ENCODE data around the gene PFDN5. TPM values are rescaled to one million over a fixed set of nuclear protein-coding genes. Genes with fewer than 3 reads are reported as not detected.

PFDN5 gene
- total and polyA plus RNA-seq, 9 of the 15 experiments (the other 6 are each of a cell fraction or from before 2014, with no cell fraction given): 361 to 1,636 (median 742) TPM

DNA sequence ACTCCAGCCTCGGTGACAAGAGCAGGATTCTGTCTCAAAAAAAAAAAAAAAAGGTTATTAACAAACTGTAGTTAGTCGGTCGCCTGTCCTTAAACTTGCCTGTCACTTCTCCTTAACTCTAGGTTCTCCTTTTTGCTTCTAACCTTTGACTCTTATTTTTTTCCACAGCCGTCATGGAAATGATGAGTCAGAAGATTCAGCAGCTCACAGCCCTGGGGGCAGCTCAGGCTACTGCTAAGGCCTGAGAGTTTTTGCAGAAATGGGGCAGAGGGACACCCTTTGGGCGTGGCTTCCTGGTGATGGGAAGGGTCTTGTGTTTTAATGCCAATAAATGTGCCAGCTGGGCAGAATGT lies 3.7 kb downstream of the PFDN5 start (continued):
- TF ChIP-seq, protein P1, sequence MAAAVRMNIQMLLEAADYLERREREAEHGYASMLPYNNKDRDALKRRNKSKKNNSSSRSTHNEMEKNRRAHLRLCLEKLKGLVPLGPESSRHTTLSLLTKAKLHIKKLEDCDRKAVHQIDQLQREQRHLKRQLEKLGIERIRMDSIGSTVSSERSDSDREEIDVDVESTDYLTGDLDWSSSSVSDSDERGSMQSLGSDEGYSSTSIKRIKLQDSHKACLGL (CRISPR knock-in tag; IDR thresholded peaks at IDR 0.05; ENCODE audit: borderline replicate concordance, poor library complexity, severe bottlenecking): no peak
- TF ChIP-seq ZNF311 (CRISPR knock-in tag; IDR thresholded peaks at IDR 0.05) (no peak), HCFC1 (IDR thresholded peaks at IDR 0.05; ENCODE audit: low read depth, low read length) (no peak), ZNF551 (CRISPR knock-in tag; IDR thresholded peaks at IDR 0.05) (no peak), PYGO2 (tag; IDR thresholded peaks at IDR 0.05) (no peak), MBD2 (IDR thresholded peaks at IDR 0.05; ENCODE audit: borderline replicate concordance, low read depth) (no peak), SIN3B (IDR thresholded peaks at IDR 0.05; ENCODE audit: low read depth) (no peak), MECOM (CRISPR knock-in tag; IDR thresholded peaks at IDR 0.05) (no peak), MCM5 (IDR thresholded peaks at IDR 0.05; ENCODE audit: low read depth) (no peak), PHTF2 (CRISPR knock-in tag; IDR thresholded peaks at IDR 0.05) (no peak), L3MBTL2 (IDR thresholded peaks at IDR 0.05) (no peak), ZEB2 (IDR thresholded peaks at IDR 0.05) (no peak), HIVEP1 (CRISPR knock-in tag; IDR thresholded peaks at IDR 0.05) (no peak), ILK (tag; IDR thresholded peaks at IDR 0.05; ENCODE audit: borderline replicate concordance, low read depth) (no peak), ZNF584 (CRISPR knock-in tag; IDR thresholded peaks at IDR 0.05; ENCODE audit: low read depth) (no peak), FOXK2 (conservative IDR thresholded peaks at IDR 0.05 in 1 of 2, IDR thresholded peaks at IDR 0.05 in 1 of 2; ENCODE audit: low read depth in 2 of 2) (no peak), NR2C2 (CRISPR knock-in tag; IDR thresholded peaks at IDR 0.05) (no peak; the same call in none of the 2 replicates), NR2C2 (tag; IDR thresholded peaks at IDR 0.05) (peak; percentile 93), DDX20 (tag; IDR thresholded peaks at IDR 0.05; ENCODE audit: low read depth) (no peak), KLF1 (tag; IDR thresholded peaks at IDR 0.05) (no peak), SMAD3 (CRISPR knock-in tag; conservative IDR thresholded peaks at IDR 0.05) (no peak), FOXJ2 (tag; IDR thresholded peaks at IDR 0.05) (no peak)
- TF ChIP-seq, protein P2, sequence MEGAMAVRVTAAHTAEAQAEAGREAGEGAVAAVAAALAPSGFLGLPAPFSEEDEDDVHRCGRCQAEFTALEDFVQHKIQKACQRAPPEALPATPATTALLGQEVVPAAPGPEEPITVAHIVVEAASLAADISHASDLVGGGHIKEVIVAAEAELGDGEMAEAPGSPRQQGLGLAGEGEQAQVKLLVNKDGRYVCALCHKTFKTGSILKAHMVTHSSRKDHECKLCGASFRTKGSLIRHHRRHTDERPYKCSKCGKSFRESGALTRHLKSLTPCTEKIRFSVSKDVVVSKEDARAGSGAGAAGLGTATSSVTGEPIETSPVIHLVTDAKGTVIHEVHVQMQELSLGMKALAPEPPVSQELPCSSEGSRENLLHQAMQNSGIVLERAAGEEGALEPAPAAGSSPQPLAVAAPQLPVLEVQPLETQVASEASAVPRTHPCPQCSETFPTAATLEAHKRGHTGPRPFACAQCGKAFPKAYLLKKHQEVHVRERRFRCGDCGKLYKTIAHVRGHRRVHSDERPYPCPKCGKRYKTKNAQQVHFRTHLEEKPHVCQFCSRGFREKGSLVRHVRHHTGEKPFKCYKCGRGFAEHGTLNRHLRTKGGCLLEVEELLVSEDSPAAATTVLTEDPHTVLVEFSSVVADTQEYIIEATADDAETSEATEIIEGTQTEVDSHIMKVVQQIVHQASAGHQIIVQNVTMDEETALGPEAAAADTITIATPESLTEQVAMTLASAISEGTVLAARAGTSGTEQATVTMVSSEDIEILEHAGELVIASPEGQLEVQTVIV (CRISPR knock-in tag; IDR thresholded peaks at IDR 0.05; ENCODE audit: borderline replicate concordance): no peak
- TF ChIP-seq, protein P3, sequence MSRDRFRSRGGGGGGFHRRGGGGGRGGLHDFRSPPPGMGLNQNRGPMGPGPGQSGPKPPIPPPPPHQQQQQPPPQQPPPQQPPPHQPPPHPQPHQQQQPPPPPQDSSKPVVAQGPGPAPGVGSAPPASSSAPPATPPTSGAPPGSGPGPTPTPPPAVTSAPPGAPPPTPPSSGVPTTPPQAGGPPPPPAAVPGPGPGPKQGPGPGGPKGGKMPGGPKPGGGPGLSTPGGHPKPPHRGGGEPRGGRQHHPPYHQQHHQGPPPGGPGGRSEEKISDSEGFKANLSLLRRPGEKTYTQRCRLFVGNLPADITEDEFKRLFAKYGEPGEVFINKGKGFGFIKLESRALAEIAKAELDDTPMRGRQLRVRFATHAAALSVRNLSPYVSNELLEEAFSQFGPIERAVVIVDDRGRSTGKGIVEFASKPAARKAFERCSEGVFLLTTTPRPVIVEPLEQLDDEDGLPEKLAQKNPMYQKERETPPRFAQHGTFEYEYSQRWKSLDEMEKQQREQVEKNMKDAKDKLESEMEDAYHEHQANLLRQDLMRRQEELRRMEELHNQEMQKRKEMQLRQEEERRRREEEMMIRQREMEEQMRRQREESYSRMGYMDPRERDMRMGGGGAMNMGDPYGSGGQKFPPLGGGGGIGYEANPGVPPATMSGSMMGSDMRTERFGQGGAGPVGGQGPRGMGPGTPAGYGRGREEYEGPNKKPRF (IDR thresholded peaks at IDR 0.05; ENCODE audit: low read depth, low read length): no peak
- TF ChIP-seq, protein P4, sequence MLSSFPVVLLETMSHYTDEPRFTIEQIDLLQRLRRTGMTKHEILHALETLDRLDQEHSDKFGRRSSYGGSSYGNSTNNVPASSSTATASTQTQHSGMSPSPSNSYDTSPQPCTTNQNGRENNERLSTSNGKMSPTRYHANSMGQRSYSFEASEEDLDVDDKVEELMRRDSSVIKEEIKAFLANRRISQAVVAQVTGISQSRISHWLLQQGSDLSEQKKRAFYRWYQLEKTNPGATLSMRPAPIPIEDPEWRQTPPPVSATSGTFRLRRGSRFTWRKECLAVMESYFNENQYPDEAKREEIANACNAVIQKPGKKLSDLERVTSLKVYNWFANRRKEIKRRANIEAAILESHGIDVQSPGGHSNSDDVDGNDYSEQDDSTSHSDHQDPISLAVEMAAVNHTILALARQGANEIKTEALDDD (IDR thresholded peaks at IDR 0.05): peak; percentile 19; the same call in 1 of the 2 replicates

Measured in K562 (cell line).